Liver (tissue), 3 donors: ENCODE data around the gene SKA3.

Experiments
- ATF3 ChIP-seq: IDR thresholded peaks from 2 replicates; pipeline ENCODE4 v1.6.1; 2016; ENCODE audit warnings: antibody characterized with exemption
- CTCF ChIP-seq: fragments of 150-350 bp; IDR thresholded peaks from 2 replicates; pipeline ENCODE4 v1.5.1; 2017; ENCODE audit warnings: improper control_type of control experiment, low read depth, low read length; ENCODE audit not compliant: missing input control
- FOXA1 ChIP-seq: IDR thresholded peaks from 2 replicates; pipeline ENCODE4 v1.6.1; 2016; ENCODE audit warnings: antibody characterized with exemption
- GABPA ChIP-seq, 2 donors: IDR thresholded peaks in 1 of 2; conservative IDR thresholded peaks in 1 of 2; 2 replicates each; pipeline ENCODE4 v1.6.1; 2016; ENCODE audit warnings: antibody characterized with exemption in 2 of 2, mild to moderate bottlenecking in 1 of 2, moderate library complexity in 1 of 2
- JUND ChIP-seq, 2 donors: IDR thresholded peaks; 2 replicates each; pipeline ENCODE4 v1.6.1; 2016; ENCODE audit warnings: antibody characterized with exemption in 2 of 2
- RAD21 ChIP-seq, 2 donors: IDR thresholded peaks; 2 replicates each; pipeline ENCODE4 v1.6.1; 2016; ENCODE audit warnings: antibody characterized with exemption in 2 of 2, mild to moderate bottlenecking in 2 of 2
- REST ChIP-seq: IDR thresholded peaks from 2 replicates; pipeline ENCODE4 v1.6.1; 2016; ENCODE audit warnings: antibody characterized with exemption, mild to moderate bottlenecking
- SP1 ChIP-seq: IDR thresholded peaks from 2 replicates; pipeline ENCODE4 v1.6.1; 2018; ENCODE audit warnings: antibody characterized with exemption, mild to moderate bottlenecking
- TAF1 ChIP-seq: conservative IDR thresholded peaks from 2 replicates; pipeline ENCODE4 v1.6.1; 2016; ENCODE audit warnings: antibody characterized with exemption, mild to moderate bottlenecking
- YY1 ChIP-seq: IDR thresholded peaks from 2 replicates; pipeline ENCODE4 v1.6.1; 2016; ENCODE audit warnings: antibody characterized with exemption, mild to moderate bottlenecking
- donor health status: healthy.
- donor health status: healthy.

DNA sequence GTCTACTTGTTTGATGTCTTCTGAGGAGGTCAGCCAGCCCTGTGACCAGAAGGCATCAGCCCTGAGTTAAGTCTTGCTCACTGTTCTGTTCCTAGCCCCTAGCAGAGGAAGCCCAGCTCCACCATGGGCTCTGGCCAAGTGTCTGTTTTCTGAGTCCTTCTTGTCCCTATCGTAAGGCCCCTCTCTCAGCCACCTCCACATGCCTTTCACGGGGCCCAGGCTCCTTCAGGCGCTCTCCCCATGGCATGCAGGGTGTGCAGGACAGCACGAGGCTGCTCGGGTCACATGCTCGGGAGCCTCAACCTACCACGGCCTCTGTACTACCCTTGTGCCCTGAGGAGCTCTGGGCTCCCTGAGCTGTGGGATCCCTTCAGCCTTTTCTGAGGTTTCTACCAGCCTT is 67.2 kb downstream of the SKA3 start:
- no peak for TF ChIP-seq FOXA1
- no peak for TF ChIP-seq SP1
- no peak for TF ChIP-seq CTCF
- TF ChIP-seq TAF1, result no peak
- no peak for TF ChIP-seq RAD21 (IDR thresholded peaks at IDR 0.05)
- TF ChIP-seq REST, result no peak
- no peak for TF ChIP-seq GABPA (IDR thresholded peaks at IDR 0.05 in 1 of 2, conservative IDR thresholded peaks at IDR 0.05 in 1 of 2)
- no peak for TF ChIP-seq ATF3
- TF ChIP-seq YY1, result no peak
- no peak for TF ChIP-seq JUND (IDR thresholded peaks at IDR 0.05)
